Measurements from ENCODE around the gene PLCE1. TPM values are rescaled to one million over a fixed set of nuclear protein-coding genes. Genes with fewer than 3 reads are reported as not detected.

Gene PLCE1
- total and polyA plus RNA-seq, 2 of the 8 experiments (the other 6 are each of a cell fraction or from before 2014, with no cell fraction given): 0.05 to 0.06 TPM

- Histone ChIP-seq H2BK5ac (ENCODE audit: low read depth, low read length) (no peak overlapping the region), H4K5ac (ENCODE audit: insufficient read length, low read depth, low read length) (no peak overlapping the region), H3K27me3 (replicated peaks in 1 of 4; ENCODE audit: control insufficient read depth in 3 of 4, extremely low read depth in 1 of 4, insufficient read depth in 3 of 4, low read length in 3 of 4) (no peaks in the 10 kb centered on the region), H3K56ac (replicated peaks; ENCODE audit: insufficient read length, low read depth, low read length) (no peak overlapping the region), H4K8ac (ENCODE audit: extremely low read depth, insufficient read depth, low read length) (no peak overlapping the region), H3K4ac (replicated peaks; ENCODE audit: insufficient read length, low read depth, low read length) (no peak overlapping the region), H2BK120ac (replicated peaks; ENCODE audit: low read depth, low read length) (no peak overlapping the region), H2AK5ac (ENCODE audit: low read depth, low read length) (no peak overlapping the region), H3K18ac (ENCODE audit: extremely low read depth, low read length) (no peak overlapping the region), H3K23ac (ENCODE audit: insufficient read length) (no peak overlapping the region), H3K27ac (ENCODE audit: low read depth, low read length) (no peak overlapping the region), H3K79me2 (ENCODE audit: control insufficient read depth in 1 of 2, insufficient read depth in 2 of 2, low read length in 2 of 2) (no peaks in the 10 kb centered on the region), H3K14ac (ENCODE audit: insufficient read length) (no peak overlapping the region), H4K20me1 (replicated peaks in 1 of 2; ENCODE audit: control insufficient read depth in 1 of 2, insufficient read depth in 2 of 2, low read length in 2 of 2) (no peaks in the 10 kb centered on the region), H3K4me1 (replicated peaks in 1 of 4; ENCODE audit: control insufficient read depth in 3 of 4, insufficient read depth in 4 of 4, low read length in 3 of 4) (0 out of 7 replicates have a peak, but pooled peaks cover 0 to 4% (median 0%) of the 10 kb centered on the region in 4 experiments), H3K23me2 (ENCODE audit: low read depth, low read length) (no peaks in the 10 kb centered on the region), H3K4me2 (ENCODE audit: insufficient read depth in 1 of 2, low read depth in 2 of 2, low read length in 2 of 2) (no peak overlapping the region), H3K9me3 (ENCODE audit: insufficient read depth in 2 of 2, low read depth in 1 of 2, low read length in 1 of 2) (0 out of 4 replicates have a peak, but pooled peaks cover 0 to 8% of the 10 kb centered on the region in 2 experiments), H2AFZ (ENCODE audit: low read length) (no peak overlapping the region), H3K9ac (replicated peaks in 1 of 4; ENCODE audit: extremely low read depth in 1 of 4, low read depth in 3 of 4, low read length in 3 of 4) (no peak overlapping the region), H2BK12ac (ENCODE audit: low read depth, low read length) (no peak overlapping the region), H2BK20ac (ENCODE audit: low read length) (no peak overlapping the region), H2BK15ac (ENCODE audit: low read length) (no peak overlapping the region), H3K36me3 (ENCODE audit: control insufficient read depth in 2 of 4, insufficient read depth in 4 of 4, low read length in 3 of 4) (no peaks in the 10 kb centered on the region), H3K79me1 (ENCODE audit: low read depth, low read length) (no peaks in the 10 kb centered on the region), H3K4me3 (ENCODE audit: extremely low read depth in 1 of 4, insufficient read depth in 2 of 4, low read depth in 3 of 4, low read length in 4 of 4) (no peak overlapping the region), H4K91ac (replicated peaks; ENCODE audit: insufficient read length, low read length) (no peak overlapping the region)
- ChIA-PET POLR2A (ENCODE audit: partially characterized antibody) (no interaction called here), CTCF (ENCODE audit: partially characterized antibody) (interaction anchor here (1.0 kb wide), 1 partner anchor 95 kb away, joined by 3 read pairs; no protein-coding TSS in a partner anchor)
- DNase-seq (ENCODE audit: low read depth in 1 of 2, low spot score in 2 of 2) (no peak), FAIRE-seq (no peak)
- no peak for TF ChIP-seq RNF2 (IDR thresholded peaks at IDR 0.05; ENCODE audit: borderline replicate concordance, low read depth, low read length, missing control alignments, poor library complexity, severe bottlenecking)
- TF ChIP-seq, protein P1, sequence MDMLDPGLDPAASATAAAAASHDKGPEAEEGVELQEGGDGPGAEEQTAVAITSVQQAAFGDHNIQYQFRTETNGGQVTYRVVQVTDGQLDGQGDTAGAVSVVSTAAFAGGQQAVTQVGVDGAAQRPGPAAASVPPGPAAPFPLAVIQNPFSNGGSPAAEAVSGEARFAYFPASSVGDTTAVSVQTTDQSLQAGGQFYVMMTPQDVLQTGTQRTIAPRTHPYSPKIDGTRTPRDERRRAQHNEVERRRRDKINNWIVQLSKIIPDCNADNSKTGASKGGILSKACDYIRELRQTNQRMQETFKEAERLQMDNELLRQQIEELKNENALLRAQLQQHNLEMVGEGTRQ (IDR thresholded peaks at IDR 0.05; ENCODE audit: low read length): no peak
- TF ChIP-seq SAP30 (IDR thresholded peaks at IDR 0.05; ENCODE audit: insufficient read depth, insufficient replicate concordance, low read length): no peak
- no peak for TF ChIP-seq GABPA (IDR thresholded peaks at IDR 0.05; ENCODE audit: borderline replicate concordance, insufficient read depth, low read length)
- no peak for TF ChIP-seq SRF (IDR thresholded peaks at IDR 0.05; ENCODE audit: low read depth, low read length)
- no peak for TF ChIP-seq TAF7 (optimal IDR thresholded peaks at IDR 0.05; ENCODE audit: borderline replicate concordance, low read depth, low read length)
- TF ChIP-seq BCL11A (IDR thresholded peaks at IDR 0.05; ENCODE audit: low read depth in 2 of 2, low read length in 2 of 2): no peak
- no peak for TF ChIP-seq CTBP2 (IDR thresholded peaks at IDR 0.05; ENCODE audit: borderline replicate concordance, insufficient read depth, insufficient read length, low read length)
- 100% methylated on average over 1 of the region's 1 CpG; no CpG with 5 or more reads in 1 of the 2 experiments for WGBS, 2 experiments (ENCODE audit: extremely low coverage in 1 of 2, insufficient coverage in 1 of 2, insufficient read length in 1 of 2, insufficient replicate concordance in 2 of 2, low coverage in 1 of 2, low lambda C conversion rate in 2 of 2, missing lambda C conversion rate in 1 of 2)
Observed at GRCh38 chr10:94012834-94013233, 19.1 kb downstream of the PLCE1 start.

Measured in H1 (cell line).